H1 (cell line): ENCODE results near the gene STARD9.

ENCODE experiments used
- ASH2L ChIP-seq: fragments of 200-600, 300-600 bp; sonication (generic); IDR thresholded peaks from one replicate; pipeline ENCODE4 v1.7.1; 2017; ENCODE audit warnings: low read length
- POLR2A ChIP-seq, 2 experiments: IDR thresholded peaks; 1 replicate in 1 of 2; 2 replicates in 1 of 2; pipeline ENCODE4 v1.6.1; 2011; ENCODE audit warnings: low read depth in 2 of 2, low read length in 2 of 2, mild to moderate bottlenecking in 2 of 2; ENCODE audit errors: control extremely low read depth in 1 of 2
- POLR2AphosphoS5 ChIP-seq: IDR thresholded peaks from 2 replicates; pipeline ENCODE4 v1.6.1; 2011; ENCODE audit warnings: low read depth, low read length
- SUZ12 ChIP-seq: fragments of 200-600 bp; sonication (generic); IDR thresholded peaks from 2 replicates; pipeline ENCODE4 v1.6.1; 2012; ENCODE audit warnings: mild to moderate bottlenecking, inconsistent platforms, low read length, moderate library complexity, mixed read lengths
- USF2 ChIP-seq: IDR thresholded peaks from 2 replicates; pipeline ENCODE4 v1.6.1; 2011; ENCODE audit warnings: low read length, improper control_type of control experiment
- TF ChIP-seq, protein P1 (sequence below), 3 experiments: IDR thresholded peaks; 1 replicate in 2 of 3; 2 replicates in 1 of 3; pipeline versions ENCODE4 v1.5.1 to v1.6.1; 2011; ENCODE audit warnings: low read length in 3 of 3, mild to moderate bottlenecking in 3 of 3, inconsistent platforms in 2 of 3, low read depth in 1 of 3, moderate library complexity in 1 of 3; ENCODE audit not compliant: insufficient read depth in 1 of 3; ENCODE audit errors: control extremely low read depth in 1 of 3

DNA sequence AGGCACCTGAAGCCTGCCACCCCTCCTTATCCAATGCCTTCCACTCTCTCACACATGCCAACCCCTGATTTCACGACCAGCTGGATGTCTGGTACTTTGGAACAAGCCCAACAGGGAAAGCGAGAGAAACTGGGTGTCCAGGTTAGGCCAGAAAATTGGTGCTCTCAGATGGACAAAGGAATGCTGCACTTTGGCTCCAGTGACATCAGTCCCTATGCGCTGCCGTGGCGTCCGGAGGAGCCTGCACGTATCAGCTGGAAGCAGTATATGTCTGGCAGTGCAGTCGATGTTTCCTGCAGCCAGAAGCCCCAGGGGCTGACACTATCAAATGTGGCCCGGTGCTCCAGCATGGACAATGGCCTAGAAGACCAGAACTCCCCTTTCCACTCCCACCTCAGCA lies 116.4 kb downstream of the STARD9 start:
- TF ChIP-seq, protein P1, sequence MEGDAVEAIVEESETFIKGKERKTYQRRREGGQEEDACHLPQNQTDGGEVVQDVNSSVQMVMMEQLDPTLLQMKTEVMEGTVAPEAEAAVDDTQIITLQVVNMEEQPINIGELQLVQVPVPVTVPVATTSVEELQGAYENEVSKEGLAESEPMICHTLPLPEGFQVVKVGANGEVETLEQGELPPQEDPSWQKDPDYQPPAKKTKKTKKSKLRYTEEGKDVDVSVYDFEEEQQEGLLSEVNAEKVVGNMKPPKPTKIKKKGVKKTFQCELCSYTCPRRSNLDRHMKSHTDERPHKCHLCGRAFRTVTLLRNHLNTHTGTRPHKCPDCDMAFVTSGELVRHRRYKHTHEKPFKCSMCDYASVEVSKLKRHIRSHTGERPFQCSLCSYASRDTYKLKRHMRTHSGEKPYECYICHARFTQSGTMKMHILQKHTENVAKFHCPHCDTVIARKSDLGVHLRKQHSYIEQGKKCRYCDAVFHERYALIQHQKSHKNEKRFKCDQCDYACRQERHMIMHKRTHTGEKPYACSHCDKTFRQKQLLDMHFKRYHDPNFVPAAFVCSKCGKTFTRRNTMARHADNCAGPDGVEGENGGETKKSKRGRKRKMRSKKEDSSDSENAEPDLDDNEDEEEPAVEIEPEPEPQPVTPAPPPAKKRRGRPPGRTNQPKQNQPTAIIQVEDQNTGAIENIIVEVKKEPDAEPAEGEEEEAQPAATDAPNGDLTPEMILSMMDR (IDR thresholded peaks at IDR 0.05; ENCODE audit: control extremely low read depth in 1 of 3, insufficient read depth in 1 of 3, low read depth in 1 of 3, low read length in 3 of 3) = no peak
- TF ChIP-seq POLR2AphosphoS5 (no peak), SUZ12 (no peak), ASH2L (no peak), POLR2A (IDR thresholded peaks at IDR 0.05; ENCODE audit: control extremely low read depth in 1 of 2, low read depth in 2 of 2, low read length in 2 of 2) (no peak), USF2 (no peak)
